ENCODE measurements around the gene CPHXL.

CPHXL gene

DNA sequence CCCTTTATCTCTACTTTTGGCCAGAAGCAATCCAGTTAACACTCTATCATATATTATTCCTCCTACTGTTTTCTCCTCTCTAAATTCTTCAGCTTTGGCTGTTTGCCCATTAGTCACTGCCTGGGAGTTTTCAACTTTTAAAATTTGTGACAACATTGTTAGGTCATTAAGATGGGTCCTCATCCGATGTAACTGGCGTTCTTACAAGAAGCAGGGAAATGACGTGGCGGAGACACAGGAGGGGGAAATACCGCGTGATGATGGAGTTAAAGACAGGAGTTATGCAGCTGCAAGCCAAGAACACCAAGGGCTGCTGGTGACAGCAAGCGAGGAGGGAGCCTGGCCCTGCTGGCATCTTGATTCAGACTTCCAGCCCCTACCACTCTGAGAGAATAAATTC is 34.8 kb upstream of the CPHXL start:
- ATAC-seq = no peak
- TF ChIP-seq RARB (CRISPR knock-in tag; IDR thresholded peaks at IDR 0.05) = no peak
- TF ChIP-seq CSRNP3 (CRISPR knock-in tag; IDR thresholded peaks at IDR 0.05) = no peak
- TF ChIP-seq, protein P1, sequence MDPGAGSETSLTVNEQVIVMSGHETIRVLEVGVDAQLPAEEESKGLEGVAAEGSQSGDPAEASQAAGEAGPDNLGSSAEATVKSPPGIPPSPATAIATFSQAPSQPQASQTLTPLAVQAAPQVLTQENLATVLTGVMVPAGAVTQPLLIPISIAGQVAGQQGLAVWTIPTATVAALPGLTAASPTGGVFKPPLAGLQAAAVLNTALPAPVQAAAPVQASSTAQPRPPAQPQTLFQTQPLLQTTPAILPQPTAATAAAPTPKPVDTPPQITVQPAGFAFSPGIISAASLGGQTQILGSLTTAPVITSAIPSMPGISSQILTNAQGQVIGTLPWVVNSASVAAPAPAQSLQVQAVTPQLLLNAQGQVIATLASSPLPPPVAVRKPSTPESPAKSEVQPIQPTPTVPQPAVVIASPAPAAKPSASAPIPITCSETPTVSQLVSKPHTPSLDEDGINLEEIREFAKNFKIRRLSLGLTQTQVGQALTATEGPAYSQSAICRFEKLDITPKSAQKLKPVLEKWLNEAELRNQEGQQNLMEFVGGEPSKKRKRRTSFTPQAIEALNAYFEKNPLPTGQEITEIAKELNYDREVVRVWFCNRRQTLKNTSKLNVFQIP (CRISPR knock-in tag; IDR thresholded peaks at IDR 0.05; ENCODE audit: borderline replicate concordance, low read depth) = no peak
- no peak for TF ChIP-seq TOX (CRISPR knock-in tag; IDR thresholded peaks at IDR 0.05; ENCODE audit: borderline replicate concordance)
- no peak for TF ChIP-seq ZC3H10 (CRISPR knock-in tag; IDR thresholded peaks at IDR 0.05)
- no peak for TF ChIP-seq ZNF8 (CRISPR knock-in tag; IDR thresholded peaks at IDR 0.05)

DNA sequence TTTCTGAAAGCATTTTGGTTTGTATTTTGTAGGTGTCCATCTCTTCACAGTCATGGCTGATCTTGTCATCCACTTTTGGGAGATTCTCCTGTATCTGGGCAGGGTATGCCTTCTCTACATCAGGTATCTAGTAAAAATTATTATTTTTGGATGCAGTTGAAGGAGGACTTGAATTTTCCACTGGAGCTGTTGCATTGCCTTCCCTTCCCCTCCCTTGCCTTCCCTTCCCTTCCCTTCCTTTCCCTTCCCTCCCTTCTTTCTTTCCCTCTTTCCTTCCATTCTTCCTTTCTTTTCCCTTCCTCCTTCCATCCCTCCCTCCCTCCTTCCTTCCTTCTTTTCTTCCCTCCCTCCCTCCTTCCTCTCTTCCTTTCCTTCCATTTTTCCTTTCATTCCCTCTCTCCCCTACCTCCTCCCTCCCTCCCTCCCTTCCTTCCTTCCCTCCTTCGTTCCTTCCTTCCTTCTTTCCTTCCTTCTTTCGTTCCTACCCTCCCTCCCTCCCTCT is 33.8 kb upstream of the CPHXL start:
- no peak for ATAC-seq
- no peak for TF ChIP-seq ARNTL (CRISPR knock-in tag; IDR thresholded peaks at IDR 0.05; ENCODE audit: borderline replicate concordance, low read depth)
- TF ChIP-seq TOX (CRISPR knock-in tag; IDR thresholded peaks at IDR 0.05; ENCODE audit: borderline replicate concordance) = no peak
- TF ChIP-seq ZFP3 (CRISPR knock-in tag; IDR thresholded peaks at IDR 0.05) = no peak
- no peak for TF ChIP-seq ZNF565 (CRISPR knock-in tag; conservative IDR thresholded peaks at IDR 0.05; ENCODE audit: low read depth)

DNA sequence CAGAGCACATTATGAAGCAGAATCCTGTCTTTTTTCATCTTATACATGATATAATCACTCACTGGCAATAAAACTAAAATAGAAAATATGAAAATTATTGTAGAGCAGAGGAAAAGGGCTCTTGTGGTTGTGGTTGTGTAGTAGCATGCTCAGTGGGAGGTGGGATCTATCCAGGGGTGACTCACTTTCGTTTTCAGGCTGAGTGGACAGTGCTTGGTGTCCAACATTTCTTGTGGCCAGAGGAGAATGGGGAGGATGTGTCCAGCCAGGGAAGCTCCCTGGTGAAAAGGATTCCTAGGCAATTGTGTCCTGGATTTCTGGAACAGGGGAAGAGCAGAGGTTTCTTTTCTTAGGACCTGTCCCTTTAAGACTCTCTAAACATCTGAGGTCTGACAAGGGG is 31.9 kb upstream of the CPHXL start:
- no peak for ATAC-seq

DNA sequence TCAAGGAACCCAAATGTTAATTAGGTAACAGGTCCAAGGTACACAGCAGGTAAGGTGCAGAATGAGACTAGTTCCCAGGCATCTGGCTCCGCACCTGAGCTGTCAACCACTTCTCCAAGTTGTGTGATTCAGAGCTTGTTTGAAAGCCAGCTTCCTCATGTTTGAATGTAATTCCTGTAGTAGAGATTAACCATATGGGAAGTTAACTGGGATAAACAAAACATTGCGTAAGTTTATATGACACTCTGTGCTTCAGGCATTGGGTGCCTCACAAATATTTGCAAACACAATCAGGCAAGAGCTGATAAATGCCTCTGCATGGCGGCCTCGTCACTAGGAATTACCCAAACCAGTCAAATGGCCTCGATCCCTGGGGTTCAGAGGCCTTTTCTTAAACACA is 27.9 kb upstream of the CPHXL start:
- no peak for ATAC-seq
- TF ChIP-seq RARB (CRISPR knock-in tag; IDR thresholded peaks at IDR 0.05) (no peak), ZC3H10 (CRISPR knock-in tag; IDR thresholded peaks at IDR 0.05) (no peak)

More for the DNA sequence above, 31.9 kb upstream of the CPHXL start:
- TF ChIP-seq ISL1 (CRISPR knock-in tag; IDR thresholded peaks at IDR 0.05) = no peak
- no peak for TF ChIP-seq ZFP3 (CRISPR knock-in tag; IDR thresholded peaks at IDR 0.05)
- TF ChIP-seq ZFP30 (CRISPR knock-in tag; IDR thresholded peaks at IDR 0.05) = no peak
- TF ChIP-seq GLIS3 (CRISPR knock-in tag; IDR thresholded peaks at IDR 0.05) = no peak
- TF ChIP-seq, protein P1 (CRISPR knock-in tag; IDR thresholded peaks at IDR 0.05; ENCODE audit: borderline replicate concordance, low read depth) = no peak
- TF ChIP-seq RARB (CRISPR knock-in tag; IDR thresholded peaks at IDR 0.05) = no peak
- TF ChIP-seq ZC3H10 (CRISPR knock-in tag; IDR thresholded peaks at IDR 0.05) = no peak
- TF ChIP-seq SNAI2 (CRISPR knock-in tag; IDR thresholded peaks at IDR 0.05) = no peak
- no peak for TF ChIP-seq ZNF70 (CRISPR knock-in tag; IDR thresholded peaks at IDR 0.05)
- TF ChIP-seq PPARA (CRISPR knock-in tag; IDR thresholded peaks at IDR 0.05; ENCODE audit: borderline replicate concordance) = no peak
- TF ChIP-seq, protein P2, sequence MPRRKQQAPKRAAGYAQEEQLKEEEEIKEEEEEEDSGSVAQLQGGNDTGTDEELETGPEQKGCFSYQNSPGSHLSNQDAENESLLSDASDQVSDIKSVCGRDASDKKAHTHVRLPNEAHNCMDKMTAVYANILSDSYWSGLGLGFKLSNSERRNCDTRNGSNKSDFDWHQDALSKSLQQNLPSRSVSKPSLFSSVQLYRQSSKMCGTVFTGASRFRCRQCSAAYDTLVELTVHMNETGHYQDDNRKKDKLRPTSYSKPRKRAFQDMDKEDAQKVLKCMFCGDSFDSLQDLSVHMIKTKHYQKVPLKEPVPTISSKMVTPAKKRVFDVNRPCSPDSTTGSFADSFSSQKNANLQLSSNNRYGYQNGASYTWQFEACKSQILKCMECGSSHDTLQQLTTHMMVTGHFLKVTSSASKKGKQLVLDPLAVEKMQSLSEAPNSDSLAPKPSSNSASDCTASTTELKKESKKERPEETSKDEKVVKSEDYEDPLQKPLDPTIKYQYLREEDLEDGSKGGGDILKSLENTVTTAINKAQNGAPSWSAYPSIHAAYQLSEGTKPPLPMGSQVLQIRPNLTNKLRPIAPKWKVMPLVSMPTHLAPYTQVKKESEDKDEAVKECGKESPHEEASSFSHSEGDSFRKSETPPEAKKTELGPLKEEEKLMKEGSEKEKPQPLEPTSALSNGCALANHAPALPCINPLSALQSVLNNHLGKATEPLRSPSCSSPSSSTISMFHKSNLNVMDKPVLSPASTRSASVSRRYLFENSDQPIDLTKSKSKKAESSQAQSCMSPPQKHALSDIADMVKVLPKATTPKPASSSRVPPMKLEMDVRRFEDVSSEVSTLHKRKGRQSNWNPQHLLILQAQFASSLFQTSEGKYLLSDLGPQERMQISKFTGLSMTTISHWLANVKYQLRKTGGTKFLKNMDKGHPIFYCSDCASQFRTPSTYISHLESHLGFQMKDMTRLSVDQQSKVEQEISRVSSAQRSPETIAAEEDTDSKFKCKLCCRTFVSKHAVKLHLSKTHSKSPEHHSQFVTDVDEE (CRISPR knock-in tag; IDR thresholded peaks at IDR 0.05) = no peak
- TF ChIP-seq, protein P3, sequence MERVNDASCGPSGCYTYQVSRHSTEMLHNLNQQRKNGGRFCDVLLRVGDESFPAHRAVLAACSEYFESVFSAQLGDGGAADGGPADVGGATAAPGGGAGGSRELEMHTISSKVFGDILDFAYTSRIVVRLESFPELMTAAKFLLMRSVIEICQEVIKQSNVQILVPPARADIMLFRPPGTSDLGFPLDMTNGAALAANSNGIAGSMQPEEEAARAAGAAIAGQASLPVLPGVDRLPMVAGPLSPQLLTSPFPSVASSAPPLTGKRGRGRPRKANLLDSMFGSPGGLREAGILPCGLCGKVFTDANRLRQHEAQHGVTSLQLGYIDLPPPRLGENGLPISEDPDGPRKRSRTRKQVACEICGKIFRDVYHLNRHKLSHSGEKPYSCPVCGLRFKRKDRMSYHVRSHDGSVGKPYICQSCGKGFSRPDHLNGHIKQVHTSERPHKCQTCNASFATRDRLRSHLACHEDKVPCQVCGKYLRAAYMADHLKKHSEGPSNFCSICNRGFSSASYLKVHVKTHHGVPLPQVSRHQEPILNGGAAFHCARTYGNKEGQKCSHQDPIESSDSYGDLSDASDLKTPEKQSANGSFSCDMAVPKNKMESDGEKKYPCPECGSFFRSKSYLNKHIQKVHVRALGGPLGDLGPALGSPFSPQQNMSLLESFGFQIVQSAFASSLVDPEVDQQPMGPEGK (CRISPR knock-in tag; IDR thresholded peaks at IDR 0.05; ENCODE audit: borderline replicate concordance) = no peak
- no peak for TF ChIP-seq TCF4 (CRISPR knock-in tag; IDR thresholded peaks at IDR 0.05; ENCODE audit: borderline replicate concordance)
- no peak for TF ChIP-seq ZNF565 (CRISPR knock-in tag; conservative IDR thresholded peaks at IDR 0.05; ENCODE audit: low read depth)
